Measurements from ENCODE around the gene ANGPT4.

The ANGPT4 gene

GRCh38 chr20:872855-873520, 43.1 kb downstream of the ANGPT4 start:
- DNase-seq (ENCODE audit: low spot score), result no peak
- in situ Hi-C loops (cut with MboI; ENCODE audit: low pct_unique_long_range_greater_than_20kb, low sequenced_read_pairs, unreplicated experiment), result no loop called here
- TF ChIP-seq, protein P1, sequence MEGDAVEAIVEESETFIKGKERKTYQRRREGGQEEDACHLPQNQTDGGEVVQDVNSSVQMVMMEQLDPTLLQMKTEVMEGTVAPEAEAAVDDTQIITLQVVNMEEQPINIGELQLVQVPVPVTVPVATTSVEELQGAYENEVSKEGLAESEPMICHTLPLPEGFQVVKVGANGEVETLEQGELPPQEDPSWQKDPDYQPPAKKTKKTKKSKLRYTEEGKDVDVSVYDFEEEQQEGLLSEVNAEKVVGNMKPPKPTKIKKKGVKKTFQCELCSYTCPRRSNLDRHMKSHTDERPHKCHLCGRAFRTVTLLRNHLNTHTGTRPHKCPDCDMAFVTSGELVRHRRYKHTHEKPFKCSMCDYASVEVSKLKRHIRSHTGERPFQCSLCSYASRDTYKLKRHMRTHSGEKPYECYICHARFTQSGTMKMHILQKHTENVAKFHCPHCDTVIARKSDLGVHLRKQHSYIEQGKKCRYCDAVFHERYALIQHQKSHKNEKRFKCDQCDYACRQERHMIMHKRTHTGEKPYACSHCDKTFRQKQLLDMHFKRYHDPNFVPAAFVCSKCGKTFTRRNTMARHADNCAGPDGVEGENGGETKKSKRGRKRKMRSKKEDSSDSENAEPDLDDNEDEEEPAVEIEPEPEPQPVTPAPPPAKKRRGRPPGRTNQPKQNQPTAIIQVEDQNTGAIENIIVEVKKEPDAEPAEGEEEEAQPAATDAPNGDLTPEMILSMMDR (IDR thresholded peaks at IDR 0.05; ENCODE audit: extremely low read depth, insufficient read depth, missing control alignments), result no peak

GRCh38 chr20:871948-872347, 44.2 kb downstream of the ANGPT4 start:
- TF ChIP-seq, protein P1 (IDR thresholded peaks at IDR 0.05; ENCODE audit: extremely low read depth, insufficient read depth, missing control alignments), result no peak
- DNase-seq (ENCODE audit: low spot score), result no peak
- in situ Hi-C loops (cut with MboI; ENCODE audit: low pct_unique_long_range_greater_than_20kb, low sequenced_read_pairs, unreplicated experiment), result no loop called here

- in situ Hi-C loops (cut with MboI; ENCODE audit: low pct_unique_long_range_greater_than_20kb, low sequenced_read_pairs, unreplicated experiment), result no loop called here
- no peak for DNase-seq (ENCODE audit: low spot score)
- TF ChIP-seq, protein P1 (IDR thresholded peaks at IDR 0.05; ENCODE audit: extremely low read depth, insufficient read depth, missing control alignments), result no peak
Measured at GRCh38 chr20:871436-871835, 44.7 kb downstream of the ANGPT4 start.

DNA sequence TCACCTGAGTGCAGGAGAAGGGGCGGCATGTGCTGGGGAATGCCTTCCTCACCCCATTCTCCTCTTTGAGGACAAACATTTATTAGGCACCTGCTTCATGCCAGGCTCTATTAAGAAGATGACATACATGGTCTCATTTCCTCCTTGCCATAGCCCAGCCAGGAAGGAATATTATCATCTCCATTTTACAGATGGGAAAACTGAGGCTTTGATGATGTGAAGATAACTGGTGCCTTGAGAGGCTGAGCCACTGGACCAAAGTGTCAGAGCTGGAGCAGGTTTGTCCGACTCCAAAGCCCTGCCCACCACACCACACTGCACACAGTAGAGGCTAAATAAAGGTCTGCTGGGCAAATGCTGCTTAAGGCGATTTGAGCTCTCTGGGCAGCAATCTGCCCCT, 45.4 kb downstream of the ANGPT4 start:
- no peak for DNase-seq (ENCODE audit: low spot score)
- TF ChIP-seq, protein P1 (IDR thresholded peaks at IDR 0.05; ENCODE audit: extremely low read depth, insufficient read depth, missing control alignments), result no peak
- in situ Hi-C loops (cut with MboI; ENCODE audit: low pct_unique_long_range_greater_than_20kb, low sequenced_read_pairs, unreplicated experiment), result no loop called here

GRCh38 chr20:869606-870005, 46.5 kb downstream of the ANGPT4 start:
- in situ Hi-C loops (cut with MboI; ENCODE audit: low pct_unique_long_range_greater_than_20kb, low sequenced_read_pairs, unreplicated experiment), result no loop called here
- TF ChIP-seq, protein P1 (IDR thresholded peaks at IDR 0.05; ENCODE audit: extremely low read depth, insufficient read depth, missing control alignments), result no peak

GRCh38 chr20:868279-868678, 47.9 kb downstream of the ANGPT4 start:
- DNase-seq (ENCODE audit: low spot score), result no peak
- TF ChIP-seq, protein P1 (IDR thresholded peaks at IDR 0.05; ENCODE audit: extremely low read depth, insufficient read depth, missing control alignments), result no peak
- in situ Hi-C loops (cut with MboI; ENCODE audit: low pct_unique_long_range_greater_than_20kb, low sequenced_read_pairs, unreplicated experiment), result no loop called here

More at GRCh38 chr20:869606-870005, 46.5 kb downstream of the ANGPT4 start:
- no peak for DNase-seq (ENCODE audit: low spot score)
